Mesothelial cell of epicardium (in vitro differentiated cells): ENCODE data around the gene DACT2. TPM values are rescaled to one million over a fixed set of nuclear protein-coding genes. Genes with fewer than 3 reads are reported as not detected.

Experiments used
- DNase-seq, 2 experiments: peaks; one replicate each; pipeline ENCODE4 v3.0.0; 2021; ENCODE audit warnings: low spot score in 2 of 2; ENCODE audit not compliant: unreplicated experiment in 2 of 2
- H3K27ac Mint-ChIP-seq: 2 replicates; pipeline ENCODE4 v1.8.0; 2021; ENCODE audit warnings: mixed read lengths
- H3K27me3 Mint-ChIP-seq: 2 replicates; pipeline ENCODE4 v1.8.0; 2021; ENCODE audit warnings: low read depth, mixed read lengths
- H3K36me3 Mint-ChIP-seq: 2 replicates; pipeline ENCODE4 v1.8.0; 2021; ENCODE audit warnings: mixed read lengths
- H3K4me1 Mint-ChIP-seq: 2 replicates; pipeline ENCODE4 v1.8.0; 2021; ENCODE audit warnings: mixed read lengths
- H3K4me3 Mint-ChIP-seq: 2 replicates; pipeline ENCODE4 v1.8.0; 2021; ENCODE audit warnings: mild to moderate bottlenecking, moderate library complexity, mixed read lengths
- H3K9me3 Mint-ChIP-seq: 2 replicates; pipeline ENCODE4 v1.8.0; 2021; ENCODE audit warnings: mixed read lengths
- total RNA-seq: library from RNA; stranded (reverse); gene quantifications from 3 replicates; pipeline ENCODE4 v1.2.1, GENCODE V29; 2021
- TF ChIP-seq, protein P1 (sequence below): fragments of 200-600 bp; sonication (generic); IDR thresholded peaks from one replicate; pipeline ENCODE4 v1.5.0; 2021; ENCODE audit warnings: antibody characterized with exemption; ENCODE audit not compliant: unreplicated experiment

The DACT2 gene
- total RNA-seq, 1 donor from 2014 or later, result 7.4 TPM

DNA sequence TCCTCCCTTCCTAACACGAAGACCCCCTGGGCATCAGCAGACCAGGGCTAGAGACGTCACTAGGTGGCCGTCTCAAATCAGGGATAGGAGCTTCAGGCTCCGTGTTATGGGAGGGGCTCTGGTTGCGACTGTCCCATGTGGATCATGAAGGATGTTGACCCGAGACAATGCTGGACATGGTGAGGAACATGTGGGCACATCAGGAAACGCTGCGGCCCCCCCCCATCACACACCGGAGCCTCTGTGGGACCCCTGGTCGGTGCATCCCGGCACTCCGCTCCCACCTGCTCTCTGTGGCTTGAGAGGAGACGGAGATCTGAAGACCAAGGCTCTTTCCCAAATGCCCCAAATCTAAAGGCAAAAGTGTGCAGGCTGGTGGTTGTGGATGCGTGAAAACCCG is 54.2 kb downstream of the DACT2 start:
- H3K9me3 Mint-ChIP-seq, result no peaks in the 10 kb centered on the region
- no peak overlapping the region for H3K27ac Mint-ChIP-seq
- TF ChIP-seq, protein P1, sequence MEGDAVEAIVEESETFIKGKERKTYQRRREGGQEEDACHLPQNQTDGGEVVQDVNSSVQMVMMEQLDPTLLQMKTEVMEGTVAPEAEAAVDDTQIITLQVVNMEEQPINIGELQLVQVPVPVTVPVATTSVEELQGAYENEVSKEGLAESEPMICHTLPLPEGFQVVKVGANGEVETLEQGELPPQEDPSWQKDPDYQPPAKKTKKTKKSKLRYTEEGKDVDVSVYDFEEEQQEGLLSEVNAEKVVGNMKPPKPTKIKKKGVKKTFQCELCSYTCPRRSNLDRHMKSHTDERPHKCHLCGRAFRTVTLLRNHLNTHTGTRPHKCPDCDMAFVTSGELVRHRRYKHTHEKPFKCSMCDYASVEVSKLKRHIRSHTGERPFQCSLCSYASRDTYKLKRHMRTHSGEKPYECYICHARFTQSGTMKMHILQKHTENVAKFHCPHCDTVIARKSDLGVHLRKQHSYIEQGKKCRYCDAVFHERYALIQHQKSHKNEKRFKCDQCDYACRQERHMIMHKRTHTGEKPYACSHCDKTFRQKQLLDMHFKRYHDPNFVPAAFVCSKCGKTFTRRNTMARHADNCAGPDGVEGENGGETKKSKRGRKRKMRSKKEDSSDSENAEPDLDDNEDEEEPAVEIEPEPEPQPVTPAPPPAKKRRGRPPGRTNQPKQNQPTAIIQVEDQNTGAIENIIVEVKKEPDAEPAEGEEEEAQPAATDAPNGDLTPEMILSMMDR, result no peak

DNA sequence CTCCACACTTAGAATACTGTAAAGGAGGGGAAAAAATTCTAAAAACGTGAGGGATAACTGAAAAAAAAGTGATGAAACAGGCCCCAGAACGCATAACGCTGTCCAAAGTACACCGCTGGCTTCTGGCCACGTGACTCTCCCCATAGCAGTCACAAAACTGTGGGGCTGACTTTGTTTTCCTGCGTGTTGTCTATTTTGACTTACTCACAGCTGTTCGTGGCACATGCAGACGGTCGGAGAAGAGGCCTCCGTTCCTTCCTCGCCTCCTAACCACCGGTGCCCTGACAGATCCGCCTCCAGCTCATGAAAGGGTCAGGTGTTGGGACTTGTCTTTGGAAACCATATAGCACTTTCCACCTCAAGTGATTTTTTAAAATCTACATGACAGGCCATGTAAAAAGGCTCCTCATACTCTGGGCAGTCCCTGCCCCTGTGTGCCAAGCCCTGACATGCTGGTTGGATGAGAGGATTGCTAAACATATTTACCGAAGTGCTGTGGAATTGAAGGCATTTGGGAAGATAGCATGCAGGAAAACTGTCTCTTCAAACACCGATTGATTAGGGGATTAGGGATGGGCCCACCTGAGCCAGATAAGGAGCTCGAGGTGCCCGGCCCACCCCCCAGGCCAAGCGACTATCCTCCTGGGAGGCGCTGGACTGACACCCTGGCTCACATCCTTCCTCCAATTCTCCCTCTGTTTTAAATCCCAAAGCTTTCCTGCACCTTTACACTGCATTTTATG is 54.8 kb downstream of the DACT2 start:
- Mint-ChIP-seq H3K4me3 (no peak overlapping the region), H3K4me1 (peaks cover 10% of the 10 kb centered on the region), H3K9me3 (no peaks in the 10 kb centered on the region), H3K27ac (no peak overlapping the region), H3K36me3 (no peaks in the 10 kb centered on the region), H3K27me3 (peaks cover 4% of the 10 kb centered on the region)
- TF ChIP-seq, protein P1, result no peak
- DNase-seq, result no peak

More for the DNA sequence above, 54.2 kb downstream of the DACT2 start:
- Mint-ChIP-seq H3K27me3 (peaks cover 4% of the 10 kb centered on the region), H3K36me3 (no peaks in the 10 kb centered on the region), H3K4me1 (peaks cover 10% of the 10 kb centered on the region), H3K4me3 (no peak overlapping the region)
- DNase-seq, result no peak

DNA sequence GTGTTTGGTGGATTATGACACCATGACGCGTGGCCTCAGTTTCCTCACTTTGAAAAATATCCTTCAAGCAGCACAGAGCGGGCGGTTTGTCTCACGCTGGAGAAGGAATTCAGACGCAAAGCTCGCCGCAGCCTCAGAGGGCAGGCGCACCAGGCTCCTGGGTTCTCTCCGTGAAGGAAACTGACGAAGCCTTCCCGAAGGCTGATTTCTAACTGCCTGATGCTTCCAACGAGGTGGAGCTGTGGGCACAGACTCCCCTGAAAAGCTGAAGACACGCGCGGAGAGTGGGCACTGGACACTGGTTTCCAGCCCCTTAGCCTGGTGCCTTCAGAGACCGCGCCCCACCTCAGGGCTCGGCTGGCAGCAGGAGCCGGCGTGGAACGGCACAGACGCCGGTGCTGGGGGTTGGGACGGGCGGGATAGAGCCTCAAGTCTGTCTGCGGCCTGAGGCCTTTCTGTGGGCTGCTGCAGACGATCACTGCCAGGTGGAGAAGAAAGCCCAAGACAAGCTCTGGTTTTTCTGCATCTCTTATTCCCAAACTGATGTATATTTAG is 56.1 kb downstream of the DACT2 start:
- no peaks in the 10 kb centered on the region for H3K9me3 Mint-ChIP-seq
- peaks cover 8% of the 10 kb centered on the region for H3K4me1 Mint-ChIP-seq
- peaks cover 4% of the 10 kb centered on the region for H3K27me3 Mint-ChIP-seq
- TF ChIP-seq, protein P1, result no peak
- no peaks in the 10 kb centered on the region for H3K36me3 Mint-ChIP-seq
- H3K4me3 Mint-ChIP-seq, result no peak overlapping the region
- no peak for DNase-seq
- no peak overlapping the region for H3K27ac Mint-ChIP-seq

DNA sequence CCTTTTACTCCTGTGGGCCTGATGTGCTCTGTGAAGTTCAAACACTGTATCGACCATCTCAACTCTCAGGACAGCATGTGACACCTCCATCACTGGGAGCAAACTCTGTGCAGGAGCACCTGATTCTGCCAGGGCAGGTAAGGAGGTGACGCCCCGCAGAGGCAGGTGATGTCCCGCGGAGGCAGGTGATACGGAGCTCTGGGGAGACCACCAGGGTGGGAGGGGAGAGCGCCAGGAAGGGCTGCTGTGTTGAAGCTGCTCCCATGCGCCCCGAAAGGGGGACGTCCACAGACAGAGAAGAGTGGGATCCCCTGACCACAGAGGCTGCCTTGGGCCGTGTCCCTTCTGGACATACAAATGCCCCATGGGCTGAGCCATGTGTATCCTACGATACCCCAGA is 58.3 kb downstream of the DACT2 start:
- H3K4me1 Mint-ChIP-seq, result peaks cover 8% of the 10 kb centered on the region
- no peak overlapping the region for H3K4me3 Mint-ChIP-seq
- H3K9me3 Mint-ChIP-seq, result no peaks in the 10 kb centered on the region
- H3K27ac Mint-ChIP-seq, result no peak overlapping the region
- H3K36me3 Mint-ChIP-seq, result no peaks in the 10 kb centered on the region
- no peak for DNase-seq
- TF ChIP-seq, protein P1, result no peak
- peaks cover 18% of the 10 kb centered on the region for H3K27me3 Mint-ChIP-seq

DNA sequence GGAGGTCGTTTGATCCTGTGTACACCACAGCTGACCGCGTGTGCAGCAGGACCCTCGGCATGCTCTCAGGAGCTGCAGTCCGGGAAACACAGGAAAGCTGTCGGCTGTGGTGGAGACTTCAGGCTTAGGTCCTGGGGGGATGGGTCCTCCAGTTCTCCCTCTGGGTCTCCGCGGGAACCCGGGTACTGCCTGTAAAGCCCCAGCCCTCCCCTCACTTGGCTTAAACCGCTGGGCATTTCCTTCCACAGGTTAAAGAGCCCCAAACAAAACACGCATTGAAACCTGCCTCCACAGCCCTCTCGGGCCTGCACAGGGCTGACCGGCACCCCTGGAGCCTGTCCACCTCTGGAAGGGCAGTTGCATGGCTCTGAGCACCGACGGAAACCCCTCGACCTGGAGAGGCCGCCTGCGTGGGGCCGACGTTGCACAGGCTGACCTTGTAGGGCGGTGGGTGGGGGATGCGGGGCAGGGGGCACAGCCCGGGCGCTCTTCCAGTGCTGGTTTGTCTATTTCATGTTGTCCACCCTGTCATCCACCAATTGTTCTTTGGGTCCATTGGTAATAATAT is 59.1 kb downstream of the DACT2 start:
- TF ChIP-seq, protein P1, result no peak
- H3K36me3 Mint-ChIP-seq, result no peaks in the 10 kb centered on the region
- peaks cover 7% of the 10 kb centered on the region for H3K9me3 Mint-ChIP-seq
- peaks cover 18% of the 10 kb centered on the region for H3K27me3 Mint-ChIP-seq
- DNase-seq, result no peak
- H3K27ac Mint-ChIP-seq, result no peak overlapping the region
- H3K4me1 Mint-ChIP-seq, result peaks cover 8% of the 10 kb centered on the region
- H3K4me3 Mint-ChIP-seq, result no peak overlapping the region
